CD4-positive, alpha-beta T cell treated with Interleukin-21 for 1 hour (primary cell): ENCODE results near the gene SLC29A2.
A peak's percentile ranks its signal among the peaks of the same experiment; 100 is the strongest.
"Not testable (repeated sequence)": the region's sequence is repeated elsewhere in the genome, so short reads cannot be mapped to it uniquely, and the experiment has no call there.

ENCODE experiments used
- DNase-seq: peaks from one replicate; pipeline ENCODE4 v3.0.0-alpha.2; 2020

The SLC29A2 gene

DNA sequence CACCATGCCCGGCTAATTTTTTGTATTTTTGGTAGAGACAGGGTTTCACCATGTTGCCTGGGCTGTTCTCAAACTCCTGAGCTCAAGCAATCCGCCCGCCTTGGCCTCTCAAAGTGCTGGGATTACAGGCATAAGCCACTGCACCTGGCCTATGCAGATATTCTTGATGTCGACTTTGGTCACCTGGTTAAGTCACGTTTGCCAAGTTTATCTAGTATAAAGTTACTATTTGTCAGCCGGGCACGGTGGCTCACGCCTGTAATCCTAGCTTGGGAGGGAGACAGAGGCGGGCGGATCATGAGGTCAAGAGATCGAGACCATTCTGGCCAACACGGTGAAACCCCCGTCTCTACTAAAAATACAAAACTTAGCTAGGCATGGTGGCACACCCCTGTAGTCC is 12.8 kb upstream of the SLC29A2 start:
- DNase-seq = not testable (repeated sequence)

DNA sequence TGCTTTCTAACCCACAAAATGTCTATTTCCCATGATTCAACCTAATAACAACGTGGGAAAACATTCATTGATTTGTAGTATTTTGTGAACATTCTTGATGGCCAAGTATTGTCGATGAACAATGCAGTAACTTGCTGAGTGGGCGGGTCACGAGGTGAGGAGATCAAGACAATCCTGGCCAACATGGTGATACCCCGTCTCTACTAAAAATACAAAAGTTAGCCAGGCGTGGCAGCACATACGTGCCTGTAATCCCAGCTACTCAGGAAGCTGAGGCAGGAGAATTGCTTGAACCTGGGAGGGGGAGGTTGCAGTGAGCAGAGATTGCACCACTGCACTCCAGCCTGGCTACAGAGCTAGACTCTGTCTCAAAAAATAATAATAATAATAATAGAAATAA is 8.7 kb upstream of the SLC29A2 start:
- not testable (repeated sequence) for DNase-seq

DNA sequence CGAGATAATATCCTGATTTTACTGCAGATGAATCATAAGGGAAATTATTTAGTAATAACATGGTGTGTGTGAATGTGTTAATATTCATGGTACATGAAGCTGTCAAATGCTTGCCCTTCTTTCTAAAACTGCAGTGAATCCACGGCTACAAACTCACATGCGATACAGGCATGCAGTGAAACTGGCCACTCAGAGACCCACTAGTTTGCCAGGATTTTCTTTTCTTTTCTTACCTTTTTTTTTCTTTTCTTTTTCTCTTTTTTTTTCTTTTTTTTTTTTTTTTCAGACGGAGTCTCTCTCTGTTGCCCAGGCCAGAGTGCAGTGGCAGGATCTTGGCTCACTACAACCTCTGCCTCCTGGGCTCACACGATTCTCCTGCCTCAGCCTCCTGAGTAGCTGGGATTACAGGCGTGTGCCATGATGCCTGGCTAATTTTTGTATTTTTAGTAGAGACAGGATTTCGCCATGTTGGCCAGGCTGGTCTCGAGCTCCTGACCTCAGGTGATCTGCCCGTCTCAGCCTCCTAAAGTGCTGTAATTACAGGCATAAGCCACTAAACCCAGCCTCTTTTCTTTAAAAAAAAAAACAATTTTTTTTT is 2.2 kb upstream of the SLC29A2 start:
- DNase-seq = not testable (repeated sequence)

DNA sequence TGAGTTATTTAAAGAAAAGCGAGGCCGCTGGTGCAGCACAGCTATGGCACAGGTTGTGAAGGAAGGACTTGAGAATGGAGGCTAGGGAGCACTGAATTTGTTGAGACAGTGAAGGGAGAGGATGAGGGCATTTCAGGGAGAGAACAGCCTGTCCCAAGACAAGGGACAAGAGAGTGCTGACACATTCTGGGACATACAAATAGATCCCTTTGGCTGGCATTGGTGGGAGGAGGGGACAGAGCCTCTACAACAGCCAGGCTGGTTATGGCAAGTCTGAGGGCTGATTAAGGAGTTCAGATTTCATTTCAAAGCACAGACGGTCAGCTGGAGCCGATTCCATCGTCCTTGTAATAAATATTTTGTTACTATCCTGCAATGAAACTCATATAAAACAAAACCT is 1.7 kb upstream of the SLC29A2 start:
- DNase-seq = no peak

DNA sequence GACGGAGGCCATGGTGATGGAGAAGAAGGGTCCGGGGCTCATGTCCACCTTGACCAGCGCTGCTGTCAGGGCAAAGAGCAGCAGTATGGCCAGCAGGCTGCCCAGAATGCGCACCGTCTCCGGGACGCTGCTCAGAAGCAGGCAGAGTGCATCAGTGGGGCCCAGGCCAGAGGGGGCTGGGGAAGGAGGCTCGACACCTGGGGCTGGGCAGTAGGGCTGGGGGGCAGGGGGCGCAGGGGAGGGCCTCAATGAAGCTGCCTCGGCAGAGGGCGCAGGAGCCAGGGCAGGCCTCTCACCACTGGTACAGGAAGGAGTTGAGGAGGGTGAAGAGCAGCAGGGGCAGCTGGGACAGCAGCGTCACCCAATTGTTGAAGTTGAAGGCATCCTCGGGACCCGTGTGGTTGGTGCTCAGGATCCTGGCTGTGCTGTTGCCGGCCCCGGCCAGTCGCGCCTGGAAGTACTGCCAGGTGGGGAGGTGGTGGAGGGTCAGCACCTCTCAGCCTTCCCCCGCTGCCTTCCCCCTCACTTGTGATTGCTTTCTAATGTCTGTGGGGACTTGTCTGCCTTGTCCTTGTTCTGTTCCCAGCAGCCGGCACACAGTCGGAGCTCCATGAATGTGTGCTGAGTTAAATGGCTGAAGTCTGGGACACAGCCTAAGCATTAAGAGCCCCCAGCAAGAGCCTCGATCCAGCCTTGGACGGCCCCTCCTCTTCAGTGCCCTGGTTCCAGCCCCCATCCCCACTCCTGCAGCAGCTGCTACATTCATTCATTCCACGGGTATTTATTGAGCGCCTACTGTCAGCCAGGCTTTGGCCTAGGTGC is 2.3 kb downstream of the SLC29A2 start:
- no peak for DNase-seq

DNA sequence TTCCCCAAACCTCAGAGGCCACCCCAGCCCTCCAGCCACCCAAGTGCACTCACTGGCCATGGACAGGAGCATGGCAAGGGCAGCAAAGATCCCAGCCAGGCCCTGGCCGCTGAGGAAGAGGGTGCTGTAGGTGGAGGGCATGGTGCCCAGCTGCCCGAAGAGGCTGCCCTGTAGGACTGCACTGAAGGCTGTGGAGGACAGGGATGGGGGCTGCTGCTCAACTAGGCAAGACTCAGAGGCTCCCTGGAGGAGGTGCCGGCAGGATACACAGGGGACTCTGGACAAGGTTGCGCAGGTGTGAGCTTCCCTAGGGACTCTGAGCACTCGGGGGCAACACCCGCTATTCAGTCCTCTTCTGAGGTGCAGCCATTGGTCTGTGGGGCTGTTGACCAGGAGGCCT is 3.1 kb downstream of the SLC29A2 start:
- DNase-seq = no peak

DNA sequence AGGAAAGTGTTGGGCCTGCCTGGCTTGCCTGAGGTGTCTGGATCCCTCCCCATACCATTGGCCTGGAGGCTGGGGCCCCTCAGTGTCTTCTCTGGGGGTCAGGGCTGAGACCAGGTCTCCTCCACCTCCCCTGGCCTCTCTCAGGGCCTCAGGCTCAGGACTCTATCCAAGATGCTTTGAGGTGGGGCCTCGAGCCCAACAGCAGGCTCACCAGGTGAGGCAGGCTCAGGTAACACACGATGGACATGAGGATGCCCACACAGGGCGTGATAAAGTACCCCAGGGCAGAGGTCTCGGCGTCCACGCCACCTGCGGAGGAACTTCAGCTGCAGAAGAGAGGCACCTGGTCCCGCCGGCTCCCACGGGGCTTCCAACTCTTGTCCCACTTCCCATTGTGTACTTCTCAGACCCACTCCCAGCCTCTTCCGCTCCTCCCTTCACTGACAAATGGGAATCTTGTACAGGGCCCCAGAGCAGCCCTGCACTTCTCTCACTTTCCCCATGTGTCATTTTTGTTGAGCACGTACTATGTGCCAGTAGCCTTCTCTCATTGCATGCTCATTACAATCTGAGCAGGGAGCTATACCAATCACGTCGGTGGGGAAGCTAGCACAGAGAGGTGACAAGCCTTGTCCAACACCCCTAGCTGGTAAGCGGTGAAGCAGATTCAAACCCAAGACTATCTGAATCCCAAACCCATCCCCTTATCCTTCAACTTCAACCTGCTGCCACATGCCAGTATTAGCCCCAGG is 3.8 kb downstream of the SLC29A2 start:
- no peak for DNase-seq

DNA sequence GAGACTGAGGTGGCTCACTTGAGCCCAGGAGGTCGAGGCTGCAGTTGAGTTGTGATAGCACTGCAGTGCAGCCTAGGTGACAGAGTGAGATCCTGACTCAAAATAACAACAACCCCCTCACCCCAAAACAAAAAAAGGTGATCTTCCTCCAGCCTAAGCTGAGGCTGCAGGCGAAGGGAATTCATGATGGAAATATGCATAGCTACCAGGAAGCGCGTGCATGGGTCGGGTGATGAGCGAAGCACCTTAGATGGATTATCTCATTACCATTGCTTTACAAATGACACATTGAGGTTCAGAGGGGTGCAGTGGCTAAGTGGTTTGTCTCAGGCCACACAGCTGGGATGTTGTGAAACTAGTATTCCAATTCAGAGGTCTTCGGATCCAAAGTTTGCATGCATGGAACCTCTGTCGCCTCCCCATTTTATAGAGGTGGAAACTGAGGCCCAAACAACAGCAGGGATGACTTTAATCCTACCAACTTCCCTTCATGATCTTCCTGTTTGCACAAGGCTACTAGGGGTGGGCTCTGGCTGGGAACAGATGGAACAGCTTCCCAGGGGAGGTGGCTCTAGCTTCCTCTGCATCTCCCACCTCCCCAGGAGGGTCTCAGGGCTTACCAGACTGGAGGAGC is 4.6 kb downstream of the SLC29A2 start:
- DNase-seq = no peak

DNA sequence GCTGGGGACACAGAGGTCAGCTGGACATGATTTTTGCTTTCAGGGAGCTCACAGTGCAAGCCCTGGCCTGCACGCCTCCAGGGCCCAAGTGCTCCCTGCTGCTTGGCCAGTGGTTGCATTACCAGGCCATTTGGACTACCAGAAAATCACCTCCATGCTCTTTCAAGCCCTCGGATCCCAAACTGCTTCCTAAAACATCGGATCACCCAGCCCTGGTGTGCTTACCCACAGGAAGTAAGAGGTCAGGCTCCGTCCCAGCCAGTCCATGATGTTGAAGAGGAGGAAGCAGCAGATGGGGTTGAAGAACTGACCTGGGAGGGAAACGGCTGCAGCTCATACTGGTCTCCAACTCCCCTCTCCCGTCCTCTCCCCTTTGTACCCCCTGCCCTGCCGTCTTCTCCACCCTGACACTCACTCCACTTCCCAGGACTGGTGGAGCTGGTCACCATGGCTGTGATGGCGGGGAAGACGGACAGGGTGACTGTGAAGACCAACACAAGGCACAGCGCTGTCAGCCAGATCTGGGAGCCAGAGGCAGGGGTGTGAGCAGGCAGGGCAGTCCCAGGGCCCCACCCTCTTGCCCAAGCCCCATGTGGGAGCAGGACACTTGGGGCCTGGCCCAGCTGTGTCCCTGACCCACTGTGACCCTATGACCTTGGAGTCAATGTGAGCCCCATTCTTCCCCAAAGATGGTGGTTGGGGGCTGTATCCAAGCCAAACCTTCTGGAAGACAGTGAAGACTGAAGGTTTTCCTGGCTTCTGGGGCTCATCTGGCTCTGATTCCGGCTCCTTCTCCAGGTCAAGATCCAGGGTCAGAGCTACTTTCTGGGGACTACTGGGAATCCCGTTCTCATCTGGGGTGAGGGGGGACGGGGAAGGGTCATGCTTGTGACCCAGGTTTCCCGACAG is 5.6 kb downstream of the SLC29A2 start:
- DNase-seq = no peak

DNA sequence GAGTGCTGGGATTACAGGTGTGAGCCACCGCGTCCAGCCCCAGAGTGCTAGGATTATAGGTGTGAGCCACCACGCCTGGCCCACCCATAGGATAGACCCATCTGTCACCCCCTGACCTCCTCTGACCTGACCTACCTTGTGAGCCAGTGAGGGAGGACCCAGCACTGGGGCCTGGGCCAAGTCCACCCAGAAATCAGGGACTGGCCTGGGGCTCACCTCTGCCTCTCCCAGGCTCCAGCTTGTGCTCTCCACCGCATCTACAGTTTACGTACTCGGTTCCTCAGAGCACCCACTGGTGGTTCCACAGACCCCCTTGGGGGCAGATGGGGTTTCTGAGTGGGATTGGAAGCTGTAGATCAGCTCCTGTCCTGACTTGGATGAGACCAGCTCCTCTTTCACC is 6.4 kb downstream of the SLC29A2 start:
- DNase-seq = no peak

DNA sequence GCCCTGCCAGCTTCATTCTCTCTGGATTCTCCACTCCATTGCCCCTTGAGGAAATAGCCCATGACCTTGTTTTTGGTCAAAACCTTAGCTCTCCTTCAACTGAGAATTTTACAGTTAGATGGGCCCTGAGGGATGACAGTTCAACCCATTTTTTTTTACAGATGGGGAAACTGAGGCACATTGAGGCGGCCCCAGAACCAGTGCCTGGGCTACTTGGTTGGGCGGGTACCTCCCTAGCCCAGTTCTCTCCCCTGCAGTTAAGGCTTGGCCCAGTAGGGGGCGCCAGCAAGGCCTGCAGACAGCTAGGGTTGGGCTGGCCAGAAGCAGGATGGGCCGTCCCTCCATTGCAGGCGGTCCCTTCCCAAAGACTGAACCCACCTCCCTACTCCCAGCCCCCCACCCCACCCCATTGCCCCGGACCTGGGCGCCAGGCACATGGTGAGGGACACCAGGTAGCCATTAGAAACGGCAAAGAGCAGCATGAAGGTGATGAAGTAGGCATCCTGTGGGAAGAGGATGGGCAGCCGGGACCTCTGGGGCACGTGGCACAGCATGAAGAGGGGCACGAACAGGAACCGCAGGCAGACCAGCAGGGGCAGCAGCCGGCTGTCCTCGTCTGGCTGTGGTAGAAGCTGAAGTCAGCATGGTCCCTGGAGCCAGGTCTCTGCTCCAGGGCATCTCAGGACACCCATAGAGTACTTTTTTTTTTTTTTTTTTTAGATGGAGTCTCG is 7.6 kb downstream of the SLC29A2 start:
- peak; percentile 67 for DNase-seq

DNA sequence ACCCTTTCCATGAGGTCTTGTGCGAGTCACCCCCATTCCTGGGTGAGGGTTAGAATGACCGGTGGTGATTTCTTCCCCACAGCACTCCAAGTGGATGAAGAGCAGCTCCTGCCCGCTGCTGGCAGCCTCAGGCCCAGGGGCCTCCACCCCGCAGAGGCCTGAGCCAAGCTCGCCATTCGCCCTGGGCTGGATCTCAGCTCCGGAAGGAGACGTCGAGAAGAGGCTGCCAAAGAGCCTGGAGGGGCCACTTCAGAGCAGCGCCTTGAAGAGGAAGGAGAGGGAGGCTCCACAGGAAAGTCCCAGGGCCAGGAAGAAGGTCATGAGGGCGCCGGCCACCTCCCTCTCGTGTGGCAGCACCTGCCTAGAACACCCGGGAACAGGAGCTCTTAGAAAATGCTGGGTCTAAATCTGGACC is 8.4 kb downstream of the SLC29A2 start:
- DNase-seq = no peak

DNA sequence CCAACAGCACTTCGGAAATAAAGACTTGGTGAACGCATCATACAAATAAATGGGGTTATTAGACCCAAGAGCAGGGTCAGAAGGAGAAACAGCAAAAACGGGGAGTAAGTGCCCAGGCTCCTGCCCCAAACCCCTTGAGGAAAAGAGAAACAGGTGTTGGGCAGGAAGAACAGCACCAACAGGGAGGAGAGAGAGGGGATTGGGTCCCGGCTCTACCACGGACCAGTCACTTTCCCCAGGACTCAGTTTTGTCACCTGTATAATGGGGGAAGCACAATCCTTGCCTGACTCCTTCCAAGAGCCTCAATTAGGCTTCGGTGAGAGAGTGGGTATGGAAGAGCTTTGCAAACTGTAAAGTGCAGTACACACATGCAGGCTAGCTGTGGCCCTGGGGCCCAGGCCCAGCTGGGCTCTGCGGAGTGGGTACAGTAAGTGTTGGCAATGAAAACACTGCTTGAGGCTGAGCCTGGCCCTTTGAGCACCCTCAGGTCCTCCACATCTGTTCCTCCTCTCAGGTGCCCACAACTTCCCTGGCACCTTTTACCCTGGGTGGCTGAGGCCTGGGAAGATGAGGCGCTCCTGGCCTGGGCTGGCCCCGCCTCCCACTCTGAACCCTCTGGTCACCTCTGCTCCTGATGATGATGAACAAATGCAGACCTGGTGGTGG is 8.9 kb downstream of the SLC29A2 start:
- DNase-seq = no peak

DNA sequence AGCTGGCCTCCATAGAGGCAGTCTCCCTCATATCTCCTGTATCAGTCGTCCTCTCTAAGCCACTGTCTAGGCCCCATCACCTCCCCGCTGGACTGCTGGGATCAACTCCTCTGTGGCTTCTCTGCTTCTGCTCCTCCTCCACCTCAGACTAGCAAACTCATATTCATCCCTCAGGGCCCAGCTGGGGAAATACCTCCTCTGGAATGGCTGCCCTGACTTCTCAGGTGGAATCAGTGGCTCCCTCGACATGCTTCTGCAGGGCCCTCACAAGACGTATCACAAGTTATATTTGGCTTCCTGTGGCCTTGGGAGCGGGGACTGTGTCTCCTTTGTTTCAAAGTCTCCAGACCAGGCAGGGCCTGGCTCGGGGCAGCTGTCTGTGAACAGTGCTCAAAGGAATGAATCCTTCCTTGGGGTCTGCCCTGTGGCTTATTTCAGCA is 10.0 kb downstream of the SLC29A2 start:
- DNase-seq = no peak

DNA sequence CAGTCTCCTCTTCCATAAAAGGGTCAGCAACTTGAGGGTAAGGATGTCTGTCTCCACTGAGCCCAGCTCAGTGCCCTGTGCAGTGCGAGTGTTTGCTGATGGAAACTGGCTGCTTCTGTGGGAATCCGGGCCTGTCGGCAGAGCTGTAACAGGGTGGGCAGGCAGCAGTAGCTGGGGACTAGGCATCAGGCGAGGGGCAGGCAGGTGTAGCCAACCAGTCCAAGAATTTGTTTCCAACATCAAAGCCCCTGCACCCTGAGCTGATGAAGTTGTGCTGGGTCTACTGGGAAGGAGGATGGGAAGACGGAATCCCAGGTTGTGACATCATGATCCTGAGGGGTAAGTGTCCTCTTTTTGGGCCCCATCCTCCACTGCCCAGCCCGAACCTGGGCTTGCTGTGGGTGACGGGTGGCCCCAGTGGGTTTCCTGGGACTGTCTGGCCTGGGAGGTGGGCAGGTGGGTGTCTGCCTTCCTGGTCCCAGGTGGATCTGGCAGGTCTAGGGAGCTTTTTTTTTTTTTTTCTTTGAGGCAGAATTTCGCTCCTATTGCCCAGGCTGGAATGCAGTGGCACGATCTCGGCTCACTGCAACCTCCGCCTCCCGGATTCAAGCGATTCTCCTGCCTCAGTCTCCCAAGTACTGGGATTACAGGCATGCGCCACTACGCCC is 11.0 kb downstream of the SLC29A2 start:
- DNase-seq = no peak

DNA sequence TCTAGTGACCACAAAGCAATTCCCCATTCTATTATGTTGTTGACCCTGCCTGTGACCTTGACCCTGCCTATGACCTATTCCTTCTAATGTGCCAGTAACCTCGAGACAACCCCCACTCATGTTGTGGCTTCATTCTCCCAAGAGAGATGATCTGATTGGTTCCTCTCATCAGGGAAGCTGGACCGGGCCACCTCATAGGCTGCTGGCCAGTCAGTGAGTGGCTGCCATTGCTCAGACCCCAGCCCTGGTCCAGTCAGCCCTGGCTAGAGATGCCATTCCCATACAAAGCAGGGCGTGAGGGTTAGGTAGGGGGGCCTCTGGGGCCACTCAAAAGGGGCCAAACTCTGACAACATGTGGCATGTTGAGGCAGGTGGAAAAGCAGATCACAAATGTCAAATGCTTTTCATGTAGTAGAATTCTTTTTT is 11.9 kb downstream of the SLC29A2 start:
- no peak for DNase-seq

DNA sequence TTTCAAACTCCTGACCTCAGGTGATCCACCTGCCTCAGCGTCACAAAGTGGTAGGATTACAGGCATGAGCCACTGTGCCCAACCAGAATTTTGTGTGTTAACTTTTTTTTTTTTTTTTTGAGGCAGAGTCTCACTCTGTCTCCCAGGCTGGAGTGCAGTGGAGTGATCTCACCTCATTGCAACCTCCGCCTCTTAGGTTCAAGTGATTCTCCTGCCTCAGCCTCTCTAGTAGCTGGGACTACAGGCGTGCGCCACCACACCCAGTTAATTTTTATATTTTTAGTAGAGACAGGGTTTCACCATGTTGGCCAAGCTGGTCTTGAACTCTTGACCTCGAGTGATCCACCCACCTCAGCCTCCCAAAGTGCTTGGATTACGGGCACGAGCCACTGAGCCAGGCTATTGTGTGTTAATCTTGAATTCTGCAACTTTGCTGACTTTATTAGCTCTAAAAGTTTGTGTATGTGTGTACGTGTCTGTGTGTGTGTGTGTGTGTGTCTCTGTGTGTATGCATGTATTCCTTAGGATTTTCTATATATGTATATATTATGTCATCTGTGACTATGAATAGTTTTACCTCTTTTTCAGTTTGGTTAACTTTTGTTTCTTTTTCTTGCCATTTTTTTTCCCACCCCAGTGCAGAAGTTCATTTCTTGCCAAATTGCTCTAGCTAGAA is 20.9 kb downstream of the SLC29A2 start:
- not testable (repeated sequence) for DNase-seq

DNA sequence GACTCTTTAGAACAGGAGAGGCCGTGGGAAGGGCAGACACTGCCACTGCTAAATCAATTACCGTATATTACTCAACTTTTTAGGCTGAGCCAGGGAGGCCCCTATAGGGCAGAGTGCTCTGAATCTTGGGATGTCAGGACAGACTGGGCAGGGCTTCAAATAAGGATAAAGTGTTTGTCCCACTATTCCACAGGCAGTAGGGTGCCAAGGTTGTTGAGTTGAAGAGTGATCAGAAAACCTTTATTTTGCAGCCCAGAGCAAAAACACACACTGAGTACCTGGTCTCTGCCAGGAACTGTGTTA is 22.5 kb downstream of the SLC29A2 start:
- no peak for DNase-seq

DNA sequence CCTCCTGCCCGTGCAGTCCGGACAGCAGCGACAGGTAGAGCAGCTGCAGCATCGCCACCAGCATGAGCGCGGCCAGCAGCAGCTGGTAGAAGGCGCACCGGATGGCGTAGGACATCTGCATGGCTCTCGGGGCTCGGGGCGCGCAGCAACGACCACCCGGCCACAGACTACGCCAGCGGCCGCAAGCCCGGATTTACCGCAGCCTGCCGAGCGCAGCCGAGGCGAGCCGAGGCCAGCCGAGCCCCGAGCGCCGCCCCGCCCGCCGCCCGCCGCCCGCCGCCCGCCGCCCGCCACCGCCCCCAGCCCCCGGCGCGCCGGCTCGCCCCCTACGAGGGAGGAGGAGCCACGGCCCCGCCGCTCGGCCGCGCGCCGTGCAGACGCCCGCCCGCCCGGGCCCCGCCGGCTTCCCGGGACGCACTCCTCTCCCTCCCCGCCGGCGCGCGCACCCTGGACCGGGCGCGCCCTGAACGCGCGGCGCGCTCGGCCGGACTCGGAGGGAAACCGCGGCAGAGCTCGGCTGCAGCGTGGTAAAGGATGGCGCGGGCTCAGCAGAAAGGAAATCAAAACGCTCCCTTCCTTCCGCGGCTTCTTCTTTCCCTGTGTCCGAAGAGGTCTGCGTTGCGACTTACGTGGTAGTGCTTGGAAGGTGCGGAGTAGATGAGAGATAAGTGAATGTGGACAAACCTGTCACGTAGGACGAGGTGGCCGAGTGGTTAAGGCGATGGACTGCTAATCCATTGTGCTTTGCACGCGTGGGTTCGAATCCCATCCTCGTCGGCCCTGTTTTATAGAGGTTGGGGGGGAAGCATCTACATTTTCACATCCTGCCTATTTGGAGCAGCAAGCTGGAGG is 23.9 kb downstream of the SLC29A2 start, which contains the start of gene B4GAT1:
Gene B4GAT1 (minus strand): TSS at position 205 of the 852 bp plus-strand sequence. CDS start 84 bp downstream, at position 121.
- peak; percentile 89 for DNase-seq
